HCT116 (cell line): ENCODE results near the gene PANK4. TPM values are rescaled to one million over a fixed set of nuclear protein-coding genes. Genes with fewer than 3 reads are reported as not detected.

ENCODE experiments used
- ATAC-seq: fragments of 200-7000 bp; cut with Tn5 transposase; 2 replicates; pipeline ENCODE4 v1.9.1; 2020; ENCODE audit warnings: mild to moderate bottlenecking, moderate library complexity
- BruUV-seq: library from RNA; stranded (reverse); fragments of 400-500 nt; replicated peaks from 2 replicates; lab custom pipeline; 2021; lab: Mats Ljungman, UMichigan
- CTCF ChIA-PET: fragments of 300-600 bp; sonication (Branson Sonifier 250); formaldehyde crosslinking; loops from one replicate; lab custom pipeline; 2021; ENCODE audit warnings: antibody characterized with exemption; lab: Charles Lee
- POLR2A ChIA-PET: fragments of 300-600, 350-600 bp; sonication (Branson Sonifier 250); formaldehyde crosslinking; loops from one replicate; lab custom pipeline; 2021; ENCODE audit warnings: antibody characterized with exemption; lab: Charles Lee
- RAD21 ChIA-PET, 2 experiments: fragments of 300-600 bp; sonication (Branson Sonifier 250); formaldehyde crosslinking; loops; one replicate each; lab custom pipeline; 2023; ENCODE audit warnings: low total read pairs in 2 of 2; ENCODE audit not compliant: uncharacterized antibody in 2 of 2, unreplicated experiment in 2 of 2, low non-redundant PET in 1 of 2; lab: Charles Lee
- DNase-seq: peaks from one replicate; pipeline ENCODE4 v3.0.0-alpha.2; 2010; ENCODE audit warnings: low read depth, low spot score
- H2AFZ ChIP-seq: fragments of 200-600 bp; shearing (Covaris generic), sonication (generic); 2 replicates; pipeline ENCODE4 v1.6.1; 2017; ENCODE audit warnings: low read depth, mixed run types, mixed read lengths, antibody characterized with exemption, low read length; ENCODE audit not compliant: poor library complexity, severe bottlenecking
- H3K27ac ChIP-seq: 2 replicates; pipeline ENCODE4 v1.5.1; 2012; ENCODE audit warnings: low read depth, low read length
- H3K27me3 ChIP-seq: fragments of 200-600 bp; sonication (generic); 2 replicates; pipeline ENCODE4 v1.6.1; 2016; ENCODE audit warnings: mixed run types, low read length, mixed read lengths; ENCODE audit not compliant: insufficient read depth
- H3K36me3 ChIP-seq, 2 experiments: fragments of 200-500 bp in 1 of 2; fragments of 200-600 bp in 1 of 2; sonication (Bioruptor generic) in 1 of 2; sonication (generic) in 1 of 2; 2 replicates each; pipeline versions ENCODE4 v1.5.1 to v1.6.1; 2014 to 2016; ENCODE audit warnings: low read length in 2 of 2, inconsistent platforms in 1 of 2, mixed read lengths in 1 of 2, mixed run types in 1 of 2; ENCODE audit not compliant: insufficient read depth in 2 of 2, control insufficient read depth in 1 of 2
- H3K4me1 ChIP-seq, 2 experiments: fragments of 200-600 bp in 1 of 2; sonication (generic) in 1 of 2; 2 replicates each; pipeline versions ENCODE4 v1.5.1 to v1.6.1; 2012 to 2017; ENCODE audit warnings: low read length in 2 of 2, inconsistent platforms in 1 of 2, mild to moderate bottlenecking in 1 of 2, mixed read lengths in 1 of 2, mixed run types in 1 of 2, moderate library complexity in 1 of 2; ENCODE audit not compliant: insufficient read depth in 2 of 2, control insufficient read depth in 1 of 2
- H3K4me2 ChIP-seq: fragments of 200-600 bp; sonication (generic); 2 replicates; pipeline ENCODE4 v1.6.1; 2017; ENCODE audit warnings: mixed run types, low read length, mixed read lengths
- H3K4me3 ChIP-seq, 2 experiments: fragments of 200-600 bp in 1 of 2; sonication (generic) in 1 of 2; replicated peaks in 1 of 2; 2 replicates each; pipeline ENCODE4 v1.5.1; 2011 to 2016; ENCODE audit warnings: low read length in 2 of 2, control low read depth in 1 of 2, low read depth in 1 of 2, mild to moderate bottlenecking in 1 of 2, mixed read lengths in 1 of 2, mixed run types in 1 of 2
- H3K79me2 ChIP-seq: fragments of 200-600 bp; sonication (generic); 2 replicates; pipeline ENCODE4 v1.6.1; 2017; ENCODE audit warnings: mild to moderate bottlenecking, mixed run types, low read length, moderate library complexity, mixed read lengths; ENCODE audit not compliant: insufficient read depth
- H3K9ac ChIP-seq: fragments of 200-600 bp; sonication (generic); 2 replicates; pipeline ENCODE4 v1.6.1; 2016; ENCODE audit warnings: low read length, mixed read lengths
- H3K9me2 ChIP-seq: fragments of 200-600 bp; sonication (generic), shearing (Covaris generic); 2 replicates; pipeline ENCODE4 v1.6.1; 2017; ENCODE audit warnings: mixed run types, mild to moderate bottlenecking, moderate library complexity; ENCODE audit not compliant: insufficient read depth
- H3K9me3 ChIP-seq, 2 experiments: fragments of 200-500 bp in 1 of 2; fragments of 200-600 bp in 1 of 2; sonication (Bioruptor generic) in 1 of 2; sonication (generic) in 1 of 2; 2 replicates each; pipeline ENCODE4 v1.6.1; 2014 to 2017; ENCODE audit warnings: low read length in 2 of 2, mixed read lengths in 2 of 2, inconsistent platforms in 1 of 2, low read depth in 1 of 2, mild to moderate bottlenecking in 1 of 2, mixed run types in 1 of 2, moderate library complexity in 1 of 2; ENCODE audit not compliant: control insufficient read depth in 1 of 2, insufficient read depth in 1 of 2
- H4K20me1 ChIP-seq: fragments of 200-600 bp; sonication (generic), shearing (Covaris generic); 2 replicates; pipeline ENCODE4 v1.6.1; 2017; ENCODE audit warnings: mixed run types, mild to moderate bottlenecking, moderate library complexity; ENCODE audit not compliant: insufficient read depth
- EZH2 ChIP-seq: fragments of 200-600 bp; sonication (generic); IDR thresholded peaks from 2 replicates; pipeline ENCODE4 v1.6.1; 2017; ENCODE audit warnings: antibody characterized with exemption, mixed run types
- FOSL1 ChIP-seq: IDR thresholded peaks from 2 replicates; pipeline ENCODE4 v1.6.1; 2012; ENCODE audit warnings: low read depth
- MAX ChIP-seq: IDR thresholded peaks from 2 replicates; pipeline ENCODE4 v1.6.1; 2012
- POLR2A ChIP-seq: IDR thresholded peaks from 2 replicates; pipeline ENCODE4 v1.7.0; 2011; ENCODE audit warnings: borderline replicate concordance; ENCODE audit not compliant: insufficient read depth, insufficient read length; ENCODE audit errors: extremely low read depth
- POLR2AphosphoS5 ChIP-seq: IDR thresholded peaks from 2 replicates; pipeline ENCODE4 v1.6.1; 2011; ENCODE audit warnings: mild to moderate bottlenecking, low read depth, low read length, moderate library complexity
- RAD21 ChIP-seq: IDR thresholded peaks from 2 replicates; pipeline ENCODE4 v1.6.1; 2012; ENCODE audit warnings: low read depth, mild to moderate bottlenecking
- SP1 ChIP-seq: IDR thresholded peaks from 2 replicates; pipeline ENCODE4 v1.6.1; 2012; ENCODE audit warnings: low read depth
- SRF ChIP-seq: IDR thresholded peaks from 2 replicates; pipeline ENCODE4 v1.6.1; 2012; ENCODE audit warnings: low read depth
- intact Hi-C: fragments of 100-400 bp; cut with micrococcal nuclease; formaldehyde crosslinking; loops from 2 replicates; pipeline ENCODE4 v1.10.0; 2022
- total RNA-seq: library from RNA; stranded (reverse); gene quantifications from one replicate; pipeline ENCODE4 v1.2.1, GENCODE V29; 2021; ENCODE audit not compliant: unreplicated experiment
- TF ChIP-seq, protein P1 (sequence below): IDR thresholded peaks from 2 replicates; pipeline ENCODE4 v1.6.1; 2012
- TF ChIP-seq, protein P2 (sequence below): IDR thresholded peaks from 2 replicates; pipeline ENCODE4 v1.6.1; 2012; ENCODE audit warnings: low read depth

The PANK4 gene
- total RNA-seq, 1 experiment from 2014 or later = 38.5 TPM

- Histone ChIP-seq H3K9ac (no peak overlapping the region), H3K9me3 (no peaks in the 10 kb centered on the region), H2AFZ (no peak overlapping the region), H3K27me3 (no peaks in the 10 kb centered on the region), H3K4me3 (no peak overlapping the region), H3K9me2 (no peaks in the 10 kb centered on the region), H3K4me2 (no peak overlapping the region), H3K79me2 (no peaks in the 10 kb centered on the region), H3K36me3 (peaks cover 0 to 6% of the 10 kb centered on the region in 2 experiments; a peak in 2 of 4 replicates), H4K20me1 (no peaks in the 10 kb centered on the region), H3K4me1 (no peaks in the 10 kb centered on the region), H3K27ac (no peak overlapping the region)
- peak; percentile 26; the same call in 1 of the 2 replicates for ATAC-seq
- RAD21 ChIA-PET = no interaction called here
- intact Hi-C loops = no loop called here
- DNase-seq = no peak
- no peak for TF ChIP-seq SP1
- no peak for TF ChIP-seq POLR2A
- TF ChIP-seq POLR2AphosphoS5 = no peak
- TF ChIP-seq FOSL1 = no peak
- no peak for TF ChIP-seq MAX
- no peak for TF ChIP-seq EZH2
- TF ChIP-seq, protein P1, sequence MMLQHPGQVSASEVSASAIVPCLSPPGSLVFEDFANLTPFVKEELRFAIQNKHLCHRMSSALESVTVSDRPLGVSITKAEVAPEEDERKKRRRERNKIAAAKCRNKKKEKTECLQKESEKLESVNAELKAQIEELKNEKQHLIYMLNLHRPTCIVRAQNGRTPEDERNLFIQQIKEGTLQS = no peak
- no peak for TF ChIP-seq RAD21
- TF ChIP-seq, protein P2, sequence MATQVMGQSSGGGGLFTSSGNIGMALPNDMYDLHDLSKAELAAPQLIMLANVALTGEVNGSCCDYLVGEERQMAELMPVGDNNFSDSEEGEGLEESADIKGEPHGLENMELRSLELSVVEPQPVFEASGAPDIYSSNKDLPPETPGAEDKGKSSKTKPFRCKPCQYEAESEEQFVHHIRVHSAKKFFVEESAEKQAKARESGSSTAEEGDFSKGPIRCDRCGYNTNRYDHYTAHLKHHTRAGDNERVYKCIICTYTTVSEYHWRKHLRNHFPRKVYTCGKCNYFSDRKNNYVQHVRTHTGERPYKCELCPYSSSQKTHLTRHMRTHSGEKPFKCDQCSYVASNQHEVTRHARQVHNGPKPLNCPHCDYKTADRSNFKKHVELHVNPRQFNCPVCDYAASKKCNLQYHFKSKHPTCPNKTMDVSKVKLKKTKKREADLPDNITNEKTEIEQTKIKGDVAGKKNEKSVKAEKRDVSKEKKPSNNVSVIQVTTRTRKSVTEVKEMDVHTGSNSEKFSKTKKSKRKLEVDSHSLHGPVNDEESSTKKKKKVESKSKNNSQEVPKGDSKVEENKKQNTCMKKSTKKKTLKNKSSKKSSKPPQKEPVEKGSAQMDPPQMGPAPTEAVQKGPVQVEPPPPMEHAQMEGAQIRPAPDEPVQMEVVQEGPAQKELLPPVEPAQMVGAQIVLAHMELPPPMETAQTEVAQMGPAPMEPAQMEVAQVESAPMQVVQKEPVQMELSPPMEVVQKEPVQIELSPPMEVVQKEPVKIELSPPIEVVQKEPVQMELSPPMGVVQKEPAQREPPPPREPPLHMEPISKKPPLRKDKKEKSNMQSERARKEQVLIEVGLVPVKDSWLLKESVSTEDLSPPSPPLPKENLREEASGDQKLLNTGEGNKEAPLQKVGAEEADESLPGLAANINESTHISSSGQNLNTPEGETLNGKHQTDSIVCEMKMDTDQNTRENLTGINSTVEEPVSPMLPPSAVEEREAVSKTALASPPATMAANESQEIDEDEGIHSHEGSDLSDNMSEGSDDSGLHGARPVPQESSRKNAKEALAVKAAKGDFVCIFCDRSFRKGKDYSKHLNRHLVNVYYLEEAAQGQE = no peak
- no peak for TF ChIP-seq SRF
- CTCF ChIA-PET = no interaction called here
- POLR2A ChIA-PET = no interaction called here
- BruUV-seq = no TSS peak
Observed at GRCh38 chr1:2505461-2505994, 20.9 kb downstream of the PANK4 start.
